ENCODE data around the gene RSPRY1.
"Not testable (repeated sequence)": the region's sequence is repeated elsewhere in the genome, so short reads cannot be mapped to it uniquely, and the experiment has no call there.

The RSPRY1 gene

GRCh38 chr16:57257455-57258070 lies 71.4 kb downstream of the RSPRY1 start:
- DNase-seq, result no peak

- no peak for DNase-seq
These were observed 72.2 kb downstream of the RSPRY1 start for GRCh38 chr16:57258226-57258909.

GRCh38 chr16:57258910-57259475 lies 72.9 kb downstream of the RSPRY1 start:
- DNase-seq, result no peak

GRCh38 chr16:57260294-57260929 lies 74.3 kb downstream of the RSPRY1 start:
- DNase-seq, result no peak

- no peak for DNase-seq
These were observed 75.7 kb downstream of the RSPRY1 start for GRCh38 chr16:57261806-57262205.

- no peak for DNase-seq
These were observed 76.9 kb downstream of the RSPRY1 start for GRCh38 chr16:57262841-57263540.

- DNase-seq, result no peak
These were observed 77.6 kb downstream of the RSPRY1 start for GRCh38 chr16:57263541-57264351.

GRCh38 chr16:57264381-57264780 lies 78.3 kb downstream of the RSPRY1 start:
- no peak for DNase-seq

GRCh38 chr16:57264950-57265371 lies 78.8 kb downstream of the RSPRY1 start:
- DNase-seq, result no peak

- no peak for DNase-seq
These were observed 79.9 kb downstream of the RSPRY1 start for GRCh38 chr16:57265850-57266530.

GRCh38 chr16:57266531-57267260 lies 80.6 kb downstream of the RSPRY1 start:
- no peak for DNase-seq

GRCh38 chr16:57267343-57267742 lies 81.2 kb downstream of the RSPRY1 start:
- not testable (repeated sequence) for DNase-seq

- no peak for DNase-seq
These were observed 83.0 kb downstream of the RSPRY1 start for GRCh38 chr16:57268804-57269800.

GRCh38 chr16:57270221-57271062 lies 84.3 kb downstream of the RSPRY1 start:
- DNase-seq, result no peak

- DNase-seq, result no peak
These were observed 84.9 kb downstream of the RSPRY1 start for GRCh38 chr16:57271063-57271345.

- no peak for DNase-seq
These were observed 85.9 kb downstream of the RSPRY1 start for GRCh38 chr16:57271867-57272495.

- DNase-seq, result no peak
These were observed 87.2 kb downstream of the RSPRY1 start for GRCh38 chr16:57273359-57273758.

GRCh38 chr16:57273826-57274225 lies 87.7 kb downstream of the RSPRY1 start:
- DNase-seq, result no peak

Data from stimulated activated CD4-positive, alpha-beta T cell treated with anti-CD3 and anti-CD28 coated beads, Interleukin-4, amount 100 ng/mL, for 1 hour (primary cell).